GM12878 (cell line): ENCODE data around the gene PPARA.

Experiments used
- ATF7 ChIP-seq: fragments of 450-650 bp; IDR thresholded peaks from 2 replicates; pipeline ENCODE4 v1.6.1; 2016; ENCODE audit warnings: low read depth, mild to moderate bottlenecking
- CTCF ChIP-seq, 3 experiments: IDR thresholded peaks in 2 of 3; conservative IDR thresholded peaks in 1 of 3; 2 replicates each; pipeline ENCODE4 v1.5.1; 2011; ENCODE audit warnings: low read depth in 3 of 3, low read length in 3 of 3, mild to moderate bottlenecking in 3 of 3, control low read depth in 2 of 3, moderate library complexity in 2 of 3, inconsistent platforms in 1 of 3, mixed read lengths in 1 of 3; ENCODE audit not compliant: control insufficient read depth in 2 of 3, insufficient read depth in 1 of 3; ENCODE audit errors: extremely low read depth in 1 of 3
- ETV6 ChIP-seq, 2 experiments: fragments of 450-650 bp in 1 of 2; IDR thresholded peaks in 1 of 2; conservative IDR thresholded peaks in 1 of 2; 2 replicates each; pipeline ENCODE4 v1.6.1; 2014; ENCODE audit warnings: antibody characterized with exemption in 1 of 2, borderline replicate concordance in 1 of 2, low read depth in 1 of 2, mild to moderate bottlenecking in 1 of 2, moderate library complexity in 1 of 2
- POLR2AphosphoS2 ChIP-seq: IDR thresholded peaks from 2 replicates; pipeline ENCODE4 v1.6.1; 2011; ENCODE audit warnings: low read depth, mild to moderate bottlenecking, low read length, improper control_type of control experiment, moderate library complexity

- TF ChIP-seq ATF7 (no peak), CTCF (IDR thresholded peaks at IDR 0.05 in 2 of 3, conservative IDR thresholded peaks at IDR 0.05 in 1 of 3; ENCODE audit: control insufficient read depth in 2 of 3, extremely low read depth in 1 of 3, insufficient read depth in 1 of 3, low read depth in 3 of 3, low read length in 3 of 3) (no peak), ETV6 (conservative IDR thresholded peaks at IDR 0.05 in 1 of 2, IDR thresholded peaks at IDR 0.05 in 1 of 2; ENCODE audit: borderline replicate concordance in 1 of 2, low read depth in 1 of 2) (no peak), POLR2AphosphoS2 (no peak)
Measured at GRCh38 chr22:46113910-46114517, 36.3 kb upstream of the PPARA start.
